Neural progenitor cell (in vitro differentiated cells): Measurements from ENCODE around the gene RSPH6A. TPM values are rescaled to one million over a fixed set of nuclear protein-coding genes. Genes with fewer than 3 reads are reported as not detected.
A peak's percentile ranks its signal among the peaks of the same experiment; 100 is the strongest.

Source experiments
- DNase-seq: peaks from one replicate; pipeline ENCODE4 v3.0.0-alpha.2; 2016; ENCODE audit warnings: low spot score
- H2AFZ ChIP-seq: fragments of 200-600 bp; sonication (generic); replicated peaks from 2 replicates; pipeline ENCODE4 v1.6.1; 2016; ENCODE audit warnings: antibody characterized with exemption
- H3F3A ChIP-seq: fragments of 200-600 bp; sonication (generic); 2 replicates; pipeline ENCODE4 v1.6.1; 2016; ENCODE audit warnings: antibody characterized with exemption, low read depth
- H3K27ac ChIP-seq: fragments of 200-600 bp; sonication (generic); 2 replicates; pipeline ENCODE4 v1.5.1; 2016; ENCODE audit warnings: mild to moderate bottlenecking
- H3K27me3 ChIP-seq: fragments of 200-600 bp; sonication (generic); 2 replicates; pipeline ENCODE4 v1.6.1; 2016; ENCODE audit warnings: mild to moderate bottlenecking, moderate library complexity
- H3K36me3 ChIP-seq: fragments of 200-600 bp; sonication (generic); 2 replicates; pipeline ENCODE4 v1.5.1; 2016
- H3K4me1 ChIP-seq: fragments of 200-600 bp; sonication (generic); 2 replicates; pipeline ENCODE4 v1.6.1; 2016; ENCODE audit warnings: mixed run types
- H3K4me2 ChIP-seq: fragments of 200-600 bp; sonication (generic); 2 replicates; pipeline ENCODE4 v1.6.1; 2016
- H3K4me3 ChIP-seq: fragments of 200-600 bp; sonication (generic); 2 replicates; pipeline ENCODE4 v1.5.1; 2016
- H3K79me2 ChIP-seq: fragments of 200-600 bp; sonication (generic); 2 replicates; pipeline ENCODE4 v1.6.1; 2016; ENCODE audit warnings: low read depth
- H3K9ac ChIP-seq: fragments of 200-600 bp; sonication (generic); 2 replicates; pipeline ENCODE4 v1.6.1; 2016
- H3K9me3 ChIP-seq: fragments of 200-600 bp; sonication (generic); 2 replicates; pipeline ENCODE4 v1.5.1; 2016; ENCODE audit warnings: low read depth
- H4K20me1 ChIP-seq: fragments of 200-600 bp; sonication (generic); 2 replicates; pipeline ENCODE4 v1.6.1; 2016; ENCODE audit warnings: low read depth
- H3K27ac Mint-ChIP-seq: 3 replicates; pipeline ENCODE4 v1.8.0; 2021; ENCODE audit warnings: mixed read lengths
- H3K27me3 Mint-ChIP-seq: 2 replicates; pipeline ENCODE4 v1.8.0; 2022; ENCODE audit warnings: low read depth, mild to moderate bottlenecking, inconsistent platforms, moderate library complexity, mixed read lengths; ENCODE audit not compliant: insufficient read depth
- H3K36me3 Mint-ChIP-seq: 3 replicates; pipeline ENCODE4 v1.8.0; 2021; ENCODE audit warnings: mixed read lengths
- H3K4me1 Mint-ChIP-seq: 3 replicates; pipeline ENCODE4 v1.8.0; 2021; ENCODE audit warnings: mixed read lengths
- H3K4me3 Mint-ChIP-seq: 3 replicates; pipeline ENCODE4 v1.8.0; 2021; ENCODE audit warnings: mild to moderate bottlenecking, moderate library complexity, mixed read lengths
- H3K9me3 Mint-ChIP-seq: 3 replicates; pipeline ENCODE4 v1.8.0; 2020; ENCODE audit warnings: mixed read lengths
- CTCF ChIP-seq: fragments of 200-600 bp; sonication (generic); IDR thresholded peaks from 2 replicates; pipeline ENCODE4 v1.5.1; 2017; ENCODE audit warnings: antibody characterized with exemption, mild to moderate bottlenecking
- EZH2 ChIP-seq: fragments of 200-600 bp; sonication (generic); IDR thresholded peaks from 2 replicates; pipeline ENCODE4 v1.6.1; 2017; ENCODE audit warnings: antibody characterized with exemption, mild to moderate bottlenecking, moderate library complexity
- EZH2phosphoT487 ChIP-seq: fragments of 200-600 bp; sonication (generic); IDR thresholded peaks from 2 replicates; pipeline ENCODE4 v1.6.1; 2017; ENCODE audit warnings: antibody characterized with exemption
- total RNA-seq: library from RNA; depleted of rRNA; stranded (reverse); fragments of >200 nt; gene quantifications from 2 replicates; pipeline ENCODE4 v1.2.3, GENCODE V29; 2015; ENCODE audit warnings: low replicate concordance

The RSPH6A gene
- total RNA-seq, 1 donor from 2014 or later = not detected

- H3K4me3 ChIP-seq = no peak overlapping the region
- peaks cover 3% of the 10 kb centered on the region for H3K79me2 ChIP-seq
- Mint-ChIP-seq H3K36me3 (peaks cover 13% of the 10 kb centered on the region), H3K4me1 (peaks cover 10% of the 10 kb centered on the region), H3K9me3 (no peaks in the 10 kb centered on the region), H3K4me3 (no peak overlapping the region), H3K27me3 (peaks cover 12% of the 10 kb centered on the region), H3K27ac (no peak overlapping the region)
- no peaks in the 10 kb centered on the region for H3K27me3 ChIP-seq
- no peaks in the 10 kb centered on the region for H3K9me3 ChIP-seq
- no peak overlapping the region for H2AFZ ChIP-seq
- peaks cover 5% of the 10 kb centered on the region for H3K4me1 ChIP-seq
- DNase-seq = no peak
- H3F3A ChIP-seq = peaks cover 44% of the 10 kb centered on the region
- no peak overlapping the region for H3K9ac ChIP-seq
- H3K4me2 ChIP-seq = no peak overlapping the region
- H3K27ac ChIP-seq = no peak overlapping the region
- no peaks in the 10 kb centered on the region for H3K36me3 ChIP-seq
- TF ChIP-seq EZH2phosphoT487 (no peak), EZH2 (no peak), CTCF (no peak)
- H4K20me1 ChIP-seq = peaks cover 28% of the 10 kb centered on the region
Measured at GRCh38 chr19:45773384-45773783, 41.7 kb downstream of the RSPH6A start.

GRCh38 chr19:45772912-45773311 lies 42.2 kb downstream of the RSPH6A start:
- H3K9me3 ChIP-seq = no peaks in the 10 kb centered on the region
- H3K27ac Mint-ChIP-seq = no peak overlapping the region
- no peak overlapping the region for H3K4me3 Mint-ChIP-seq
- H3K27me3 Mint-ChIP-seq = peaks cover 11% of the 10 kb centered on the region
- H3K4me2 ChIP-seq = no peak overlapping the region
- no peak overlapping the region for H3K4me3 ChIP-seq
- no peak overlapping the region for H3K27ac ChIP-seq
- TF ChIP-seq CTCF (no peak), EZH2phosphoT487 (no peak), EZH2 (no peak)
- peaks cover 5% of the 10 kb centered on the region for H3K4me1 ChIP-seq
- no peak for DNase-seq
- no peaks in the 10 kb centered on the region for H3K9me3 Mint-ChIP-seq
- H3K4me1 Mint-ChIP-seq = peaks cover 10% of the 10 kb centered on the region
- H3K36me3 Mint-ChIP-seq = peaks cover 12% of the 10 kb centered on the region
- no peaks in the 10 kb centered on the region for H3K36me3 ChIP-seq
- no peak overlapping the region for H2AFZ ChIP-seq
- H3K79me2 ChIP-seq = peaks cover 8% of the 10 kb centered on the region
- H3F3A ChIP-seq = peaks cover 48% of the 10 kb centered on the region
- H4K20me1 ChIP-seq = peaks cover 25% of the 10 kb centered on the region
- no peaks in the 10 kb centered on the region for H3K27me3 ChIP-seq
- H3K9ac ChIP-seq = no peak overlapping the region

GRCh38 chr19:45772130-45772840 lies 42.8 kb downstream of the RSPH6A start:
- Histone ChIP-seq H3K79me2 (peaks cover 14% of the 10 kb centered on the region), H3K27ac (peak overlapping the region; percentile 29), H2AFZ (no peak overlapping the region), H3F3A (peaks cover 54% of the 10 kb centered on the region), H3K27me3 (no peaks in the 10 kb centered on the region), H3K4me1 (peaks cover 5% of the 10 kb centered on the region), H4K20me1 (peaks cover 26% of the 10 kb centered on the region), H3K9ac (no peak overlapping the region), H3K4me2 (no peak overlapping the region), H3K4me3 (no peak overlapping the region), H3K36me3 (no peaks in the 10 kb centered on the region), H3K9me3 (no peaks in the 10 kb centered on the region)
- Mint-ChIP-seq H3K36me3 (peaks cover 12% of the 10 kb centered on the region), H3K4me3 (peak overlapping the region; percentile 13), H3K4me1 (peaks cover 10% of the 10 kb centered on the region), H3K27ac (peak overlapping the region; percentile 12), H3K27me3 (peaks cover 11% of the 10 kb centered on the region), H3K9me3 (no peaks in the 10 kb centered on the region)
- TF ChIP-seq EZH2 (no peak), CTCF (no peak), EZH2phosphoT487 (no peak)
- no peak for DNase-seq
